Neural cell (in vitro differentiated cells): ENCODE results near the gene NOSTRIN. TPM values are rescaled to one million over a fixed set of nuclear protein-coding genes. Genes with fewer than 3 reads are reported as not detected.

ENCODE experiments used
- H2AFZ ChIP-seq: fragments of 200-600, 300-800 bp; sonication (generic), shearing (Covaris generic); 2 replicates; pipeline ENCODE4 v1.6.0; 2014; ENCODE audit warnings: low read depth, mild to moderate bottlenecking, antibody characterized with exemption, low read length, moderate library complexity
- H3F3A ChIP-seq: fragments of 200-600 bp; shearing (Covaris generic); 2 replicates; pipeline ENCODE4 v1.6.1; 2016; ENCODE audit warnings: mild to moderate bottlenecking, moderate library complexity, mixed read lengths, antibody characterized with exemption, low read length; ENCODE audit not compliant: insufficient read depth, poor library complexity, severe bottlenecking
- H3K27ac ChIP-seq: fragments of 200-600, 300-800 bp; sonication (generic), shearing (Covaris generic); 2 replicates; pipeline ENCODE4 v1.5.1; 2014; ENCODE audit warnings: mild to moderate bottlenecking, low read length, moderate library complexity
- H3K27me3 ChIP-seq: fragments of 300-800, 200-600 bp; sonication (generic), shearing (Covaris generic); 2 replicates; pipeline ENCODE4 v1.6.0; 2014; ENCODE audit warnings: mild to moderate bottlenecking, low read depth, low read length, moderate library complexity; ENCODE audit not compliant: insufficient read depth
- H3K36me3 ChIP-seq: fragments of 300-800, 200-600 bp; sonication (generic), shearing (Covaris generic); 2 replicates; pipeline ENCODE4 v1.5.1; 2014; ENCODE audit warnings: mild to moderate bottlenecking, antibody characterized with exemption, low read length, moderate library complexity; ENCODE audit not compliant: insufficient read depth
- H3K4me2 ChIP-seq: fragments of 300-800, 200-600 bp; sonication (generic), shearing (Covaris generic); 2 replicates; pipeline ENCODE4 v1.6.0; 2014; ENCODE audit warnings: mild to moderate bottlenecking, low read length
- H3K4me3 ChIP-seq: fragments of 300-800, 200-600 bp; sonication (generic), shearing (Covaris generic); 2 replicates; pipeline ENCODE4 v1.5.1; 2014; ENCODE audit warnings: mild to moderate bottlenecking, low read length, moderate library complexity
- H3K79me2 ChIP-seq: fragments of 200-600 bp; shearing (Covaris generic); replicated peaks from 2 replicates; pipeline ENCODE4 v1.6.0; 2014; ENCODE audit warnings: mild to moderate bottlenecking, low read length, moderate library complexity; ENCODE audit not compliant: insufficient read depth
- H3K9ac ChIP-seq: fragments of 300-800, 200-600 bp; sonication (generic), shearing (Covaris generic); 2 replicates; pipeline ENCODE4 v1.6.1; 2016; ENCODE audit warnings: mild to moderate bottlenecking, low read length, mixed read lengths
- H3K9me2 ChIP-seq: fragments of 200-600 bp; shearing (Covaris generic); 2 replicates; pipeline ENCODE4 v1.6.1; 2016; ENCODE audit warnings: mild to moderate bottlenecking, low read length, mixed read lengths; ENCODE audit not compliant: insufficient read depth
- H3K9me3 ChIP-seq: fragments of 200-600, 300-800 bp; sonication (generic), shearing (Covaris generic); 2 replicates; pipeline ENCODE4 v1.6.1; 2016; ENCODE audit warnings: mild to moderate bottlenecking, mixed run types, low read length, moderate library complexity, mixed read lengths
- H4K20me1 ChIP-seq: fragments of 200-600 bp; shearing (Covaris generic); 2 replicates; pipeline ENCODE4 v1.6.1; 2016; ENCODE audit warnings: mild to moderate bottlenecking, mixed run types; ENCODE audit not compliant: insufficient read depth
- EP300 ChIP-seq: fragments of 450-650 bp; conservative IDR thresholded peaks from 2 replicates; pipeline ENCODE4 v1.6.1; 2014; ENCODE audit warnings: antibody characterized with exemption, mild to moderate bottlenecking, moderate library complexity; ENCODE audit not compliant: poor library complexity, severe bottlenecking
- EZH2 ChIP-seq: fragments of 200-600, 300-800 bp; shearing (Covaris generic), sonication (generic); IDR thresholded peaks from 2 replicates; pipeline ENCODE4 v1.6.1; 2014; ENCODE audit warnings: antibody characterized with exemption, low read length, borderline replicate concordance, mild to moderate bottlenecking; ENCODE audit not compliant: insufficient read depth, poor library complexity, severe bottlenecking
- MXI1 ChIP-seq: fragments of 450-650 bp; conservative IDR thresholded peaks from 2 replicates; pipeline ENCODE4 v1.6.1; 2014; ENCODE audit warnings: antibody characterized with exemption, mild to moderate bottlenecking; ENCODE audit not compliant: poor library complexity, severe bottlenecking
- POLR2AphosphoS5 ChIP-seq: IDR thresholded peaks from 2 replicates; pipeline ENCODE4 v1.6.1; 2012
- RAD21 ChIP-seq: fragments of 450-650 bp; conservative IDR thresholded peaks from 2 replicates; pipeline ENCODE4 v1.6.1; 2014; ENCODE audit warnings: antibody characterized with exemption, mild to moderate bottlenecking, moderate library complexity
- SMC3 ChIP-seq: fragments of 450-650 bp; conservative IDR thresholded peaks from 2 replicates; pipeline ENCODE4 v1.6.1; 2014; ENCODE audit warnings: antibody characterized with exemption, mild to moderate bottlenecking, moderate library complexity; ENCODE audit not compliant: poor library complexity
- TAF1 ChIP-seq: IDR thresholded peaks from 2 replicates; pipeline ENCODE4 v1.6.1; 2012; ENCODE audit warnings: low read depth
- polyA plus RNA-seq: library from polyadenylated mRNA; depleted of rRNA; stranded (reverse); fragments of >200 nt; gene quantifications from 2 replicates; pipeline ENCODE4 v1.2.3, GENCODE V29; 2014
- TF ChIP-seq, protein P1 (sequence below): IDR thresholded peaks from 2 replicates; pipeline ENCODE4 v1.6.1; 2012; ENCODE audit warnings: borderline replicate concordance
- TF ChIP-seq, protein P2 (sequence below): fragments of 450-650 bp; IDR thresholded peaks from 2 replicates; pipeline ENCODE4 v1.5.1; 2014; ENCODE audit warnings: antibody characterized with exemption, mild to moderate bottlenecking, moderate library complexity; ENCODE audit not compliant: poor library complexity, severe bottlenecking

NOSTRIN gene
- polyA plus RNA-seq, 1 donor from 2014 or later, result not detected

DNA sequence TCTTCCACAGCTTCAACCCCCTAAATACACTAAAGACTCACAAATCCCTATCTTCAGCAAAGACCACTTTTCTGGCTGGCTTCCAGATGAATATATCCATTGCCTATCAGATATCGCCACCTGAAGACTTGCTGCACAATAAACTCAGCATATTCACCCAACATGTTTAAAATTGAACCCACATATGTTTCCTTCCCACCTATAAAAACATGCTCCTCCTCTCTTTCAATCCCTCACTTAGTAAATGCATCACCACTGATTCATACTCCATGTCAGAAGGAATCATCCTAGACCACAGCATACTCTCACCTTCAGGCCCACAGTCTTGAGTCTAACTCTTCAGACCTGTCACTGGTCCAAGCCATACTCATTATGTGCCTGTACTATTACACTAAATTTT is 82.5 kb downstream of the NOSTRIN start:
- H3K9me2 ChIP-seq, result no peaks in the 10 kb centered on the region
- no peak overlapping the region for H3K27ac ChIP-seq
- H3K27me3 ChIP-seq, result no peaks in the 10 kb centered on the region
- no peak overlapping the region for H3K9ac ChIP-seq
- no peaks in the 10 kb centered on the region for H3F3A ChIP-seq
- no peaks in the 10 kb centered on the region for H3K36me3 ChIP-seq
- no peak overlapping the region for H3K4me3 ChIP-seq
- no peak overlapping the region for H3K4me2 ChIP-seq
- peaks cover 9% of the 10 kb centered on the region for H3K79me2 ChIP-seq
- no peaks in the 10 kb centered on the region for H3K9me3 ChIP-seq
- H4K20me1 ChIP-seq, result no peaks in the 10 kb centered on the region
- no peak for TF ChIP-seq EP300
- TF ChIP-seq POLR2AphosphoS5, result no peak
- no peak for TF ChIP-seq EZH2
- TF ChIP-seq, protein P1, sequence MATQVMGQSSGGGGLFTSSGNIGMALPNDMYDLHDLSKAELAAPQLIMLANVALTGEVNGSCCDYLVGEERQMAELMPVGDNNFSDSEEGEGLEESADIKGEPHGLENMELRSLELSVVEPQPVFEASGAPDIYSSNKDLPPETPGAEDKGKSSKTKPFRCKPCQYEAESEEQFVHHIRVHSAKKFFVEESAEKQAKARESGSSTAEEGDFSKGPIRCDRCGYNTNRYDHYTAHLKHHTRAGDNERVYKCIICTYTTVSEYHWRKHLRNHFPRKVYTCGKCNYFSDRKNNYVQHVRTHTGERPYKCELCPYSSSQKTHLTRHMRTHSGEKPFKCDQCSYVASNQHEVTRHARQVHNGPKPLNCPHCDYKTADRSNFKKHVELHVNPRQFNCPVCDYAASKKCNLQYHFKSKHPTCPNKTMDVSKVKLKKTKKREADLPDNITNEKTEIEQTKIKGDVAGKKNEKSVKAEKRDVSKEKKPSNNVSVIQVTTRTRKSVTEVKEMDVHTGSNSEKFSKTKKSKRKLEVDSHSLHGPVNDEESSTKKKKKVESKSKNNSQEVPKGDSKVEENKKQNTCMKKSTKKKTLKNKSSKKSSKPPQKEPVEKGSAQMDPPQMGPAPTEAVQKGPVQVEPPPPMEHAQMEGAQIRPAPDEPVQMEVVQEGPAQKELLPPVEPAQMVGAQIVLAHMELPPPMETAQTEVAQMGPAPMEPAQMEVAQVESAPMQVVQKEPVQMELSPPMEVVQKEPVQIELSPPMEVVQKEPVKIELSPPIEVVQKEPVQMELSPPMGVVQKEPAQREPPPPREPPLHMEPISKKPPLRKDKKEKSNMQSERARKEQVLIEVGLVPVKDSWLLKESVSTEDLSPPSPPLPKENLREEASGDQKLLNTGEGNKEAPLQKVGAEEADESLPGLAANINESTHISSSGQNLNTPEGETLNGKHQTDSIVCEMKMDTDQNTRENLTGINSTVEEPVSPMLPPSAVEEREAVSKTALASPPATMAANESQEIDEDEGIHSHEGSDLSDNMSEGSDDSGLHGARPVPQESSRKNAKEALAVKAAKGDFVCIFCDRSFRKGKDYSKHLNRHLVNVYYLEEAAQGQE, result no peak
- TF ChIP-seq, protein P2, sequence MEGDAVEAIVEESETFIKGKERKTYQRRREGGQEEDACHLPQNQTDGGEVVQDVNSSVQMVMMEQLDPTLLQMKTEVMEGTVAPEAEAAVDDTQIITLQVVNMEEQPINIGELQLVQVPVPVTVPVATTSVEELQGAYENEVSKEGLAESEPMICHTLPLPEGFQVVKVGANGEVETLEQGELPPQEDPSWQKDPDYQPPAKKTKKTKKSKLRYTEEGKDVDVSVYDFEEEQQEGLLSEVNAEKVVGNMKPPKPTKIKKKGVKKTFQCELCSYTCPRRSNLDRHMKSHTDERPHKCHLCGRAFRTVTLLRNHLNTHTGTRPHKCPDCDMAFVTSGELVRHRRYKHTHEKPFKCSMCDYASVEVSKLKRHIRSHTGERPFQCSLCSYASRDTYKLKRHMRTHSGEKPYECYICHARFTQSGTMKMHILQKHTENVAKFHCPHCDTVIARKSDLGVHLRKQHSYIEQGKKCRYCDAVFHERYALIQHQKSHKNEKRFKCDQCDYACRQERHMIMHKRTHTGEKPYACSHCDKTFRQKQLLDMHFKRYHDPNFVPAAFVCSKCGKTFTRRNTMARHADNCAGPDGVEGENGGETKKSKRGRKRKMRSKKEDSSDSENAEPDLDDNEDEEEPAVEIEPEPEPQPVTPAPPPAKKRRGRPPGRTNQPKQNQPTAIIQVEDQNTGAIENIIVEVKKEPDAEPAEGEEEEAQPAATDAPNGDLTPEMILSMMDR, result no peak
- no peak for TF ChIP-seq RAD21
- TF ChIP-seq SMC3, result no peak
- TF ChIP-seq TAF1, result no peak
- no peak for TF ChIP-seq MXI1
- no peak overlapping the region for H2AFZ ChIP-seq

DNA sequence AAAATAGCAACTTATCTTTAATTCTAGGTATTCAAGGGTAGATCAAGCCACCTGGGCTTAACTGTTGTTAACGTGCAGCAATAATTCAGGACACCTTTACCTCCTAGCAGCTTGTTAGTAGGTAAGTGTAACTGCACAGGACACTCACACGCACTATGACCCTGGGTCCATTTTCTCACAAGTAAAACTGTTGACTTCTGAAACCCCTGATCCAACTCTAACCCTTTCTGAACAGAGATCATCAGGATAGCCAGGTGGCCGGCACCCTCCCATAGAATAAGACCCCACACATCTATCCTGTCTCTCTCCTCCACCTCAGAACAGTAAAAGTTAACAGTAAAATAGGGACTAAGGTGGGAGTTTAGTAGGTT is 87.2 kb downstream of the NOSTRIN start:
- H3K9ac ChIP-seq, result no peak overlapping the region

More for the DNA sequence above, 87.2 kb downstream of the NOSTRIN start:
- Histone ChIP-seq H3K79me2 (peaks cover 10% of the 10 kb centered on the region), H4K20me1 (no peaks in the 10 kb centered on the region), H2AFZ (no peak overlapping the region), H3K27me3 (no peaks in the 10 kb centered on the region), H3K4me2 (no peak overlapping the region), H3K9me2 (no peaks in the 10 kb centered on the region), H3K9me3 (no peaks in the 10 kb centered on the region), H3F3A (no peaks in the 10 kb centered on the region), H3K27ac (no peak overlapping the region), H3K4me3 (peak overlapping the region; percentile 69), H3K36me3 (no peaks in the 10 kb centered on the region)
- TF ChIP-seq, protein P1, result no peak
- TF ChIP-seq TAF1 (no peak), EZH2 (no peak)
